ENCODE results near the gene C1orf35. TPM values are rescaled to one million over a fixed set of nuclear protein-coding genes. Genes with fewer than 3 reads are reported as not detected.

The C1orf35 gene
- total and polyA plus RNA-seq, 2 of the 4 experiments (the other 2 are of a cell fraction): 4.3 to 13.0 TPM

DNA sequence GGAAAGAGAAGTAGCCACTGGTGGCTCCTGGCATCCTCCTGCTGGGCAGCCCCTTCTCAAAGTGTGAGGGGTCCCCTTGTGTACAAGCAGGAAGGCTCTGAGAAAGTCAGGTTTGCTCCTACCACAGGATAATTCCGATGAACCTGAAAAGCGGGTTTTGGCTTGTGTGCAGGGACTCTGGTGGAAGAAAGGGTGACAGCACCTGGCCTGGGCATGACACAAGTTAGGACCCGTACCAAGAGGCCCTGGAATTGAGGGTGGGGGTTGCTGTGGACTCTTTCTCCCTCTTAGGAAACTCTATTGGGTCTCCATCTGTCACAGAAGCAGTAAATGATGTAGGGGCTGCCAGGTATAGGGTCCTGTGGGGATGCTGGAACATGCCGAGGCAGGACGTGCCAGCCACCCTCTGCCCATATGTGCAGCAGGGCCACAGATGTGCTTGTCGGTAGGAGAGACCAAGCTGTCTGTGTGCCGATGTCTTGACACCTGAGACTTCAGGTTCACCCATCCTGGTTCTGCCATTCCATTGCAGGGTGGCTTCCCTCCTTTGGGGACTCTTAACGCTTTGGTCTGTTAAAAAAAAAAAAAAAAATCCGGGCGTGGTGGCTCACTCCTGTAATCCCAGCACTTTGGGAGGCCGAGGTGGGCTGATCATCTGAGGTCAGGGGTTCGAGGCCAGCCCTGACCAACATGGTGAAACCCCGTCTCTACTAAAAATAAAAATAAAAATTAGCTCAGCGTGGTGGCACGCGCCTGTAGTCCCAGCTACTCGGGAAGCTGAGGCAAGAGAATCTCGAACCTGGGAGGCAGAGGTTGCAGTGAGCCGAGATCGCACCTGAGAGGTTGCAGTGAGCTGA lies 9.8 kb downstream of the C1orf35 start:
- no peak for ATAC-seq (ENCODE audit: low read depth)
- Histone ChIP-seq H2BK120ac (ENCODE audit: low read depth, low read length) (no peak overlapping the region), H3K27me3 (ENCODE audit: control insufficient read depth, insufficient read depth, low read length) (no peaks in the 10 kb centered on the region), H2BK15ac (ENCODE audit: low read depth, low read length) (no peak overlapping the region), H2AK5ac (ENCODE audit: low read depth, low read length) (no peak overlapping the region), H3K56ac (ENCODE audit: extremely low read depth, insufficient read depth, low read length) (no peak overlapping the region), H4K5ac (ENCODE audit: low read depth, low read length) (no peak overlapping the region), H4K91ac (ENCODE audit: insufficient read depth, low read depth, low read length) (no peak overlapping the region), H4K8ac (ENCODE audit: low read depth in 2 of 2, low read length in 2 of 2) (no peak overlapping the region), H3K9me3 (ENCODE audit: control insufficient read depth, insufficient read depth, low read length) (peaks cover 9% of the 10 kb centered on the region; the same call in 1 of the 2 replicates), H3K9ac (ENCODE audit: low read depth, low read length) (no peak overlapping the region), H4K20me1 (ENCODE audit: insufficient read depth, low read length) (peaks cover 100% of the 10 kb centered on the region), H2AK9ac (replicated peaks; ENCODE audit: low read depth, low read length, poor library complexity) (no peak overlapping the region), H3K27ac (ENCODE audit: insufficient read depth, low read length) (no peak overlapping the region), H2BK20ac (ENCODE audit: low read depth, low read length) (no peak overlapping the region), H3K4me3 (ENCODE audit: insufficient read depth, low read depth, low read length) (no peak overlapping the region), H3K4ac (ENCODE audit: low read depth, low read length) (no peak overlapping the region), H3K14ac (replicated peaks; ENCODE audit: low read depth, low read length) (no peak overlapping the region), H3K4me2 (ENCODE audit: low read depth, low read length) (no peak overlapping the region), H3K9me1 (ENCODE audit: insufficient read depth, low read length) (peaks cover 41% of the 10 kb centered on the region), H2AFZ (replicated peaks; ENCODE audit: low read length, poor library complexity) (no peak overlapping the region), H2BK5ac (ENCODE audit: low read depth, low read length, poor library complexity, severe bottlenecking) (no peak overlapping the region), H3K4me1 (ENCODE audit: control insufficient read depth, insufficient read depth, low read length) (peaks cover 14% of the 10 kb centered on the region), H3K79me1 (ENCODE audit: low read depth in 1 of 2, low read length in 2 of 2) (peaks cover 0 to 48% of the 10 kb centered on the region in 2 experiments; a peak in 2 of 4 replicates), H3K36me3 (ENCODE audit: control insufficient read depth, insufficient read depth, low read length) (peaks cover 44% of the 10 kb centered on the region), H3K23ac (ENCODE audit: low read depth, low read length) (no peak overlapping the region), H3K18ac (ENCODE audit: low read depth, low read length) (no peak overlapping the region)
- CTCF ChIA-PET: interaction anchor here (0.7 kb wide), 1 partner anchor 94 kb away, joined by 3 read pairs; no protein-coding TSS in a partner anchor
- intact Hi-C loops (cut with micrococcal nuclease): no loop called here
- WGBS, 2 experiments (ENCODE audit: extremely low coverage in 2 of 2, insufficient read length in 1 of 2): 100% methylated on average over 5 of the region's 20 CpGs; no CpG with 5 or more reads in 1 of the 2 experiments
- BruUV-seq (replicated peaks): no TSS peak
- TF ChIP-seq CHD1 (IDR thresholded peaks at IDR 0.05; ENCODE audit: low read depth, low read length) (no peak), MAZ (IDR thresholded peaks at IDR 0.05; ENCODE audit: borderline replicate concordance, low read depth, low read length) (no peak), RCOR1 (IDR thresholded peaks at IDR 0.05; ENCODE audit: insufficient replicate concordance, low read length) (no peak), RAD21 (IDR thresholded peaks at IDR 0.05; ENCODE audit: low read length) (no peak), FOS (IDR thresholded peaks at IDR 0.05; ENCODE audit: low read depth, low read length) (no peak), NFE2L2 (IDR thresholded peaks at IDR 0.05; ENCODE audit: low read depth, low read length) (no peak), MAFK (IDR thresholded peaks at IDR 0.05; ENCODE audit: low read depth, low read length) (no peak), SMC3 (IDR thresholded peaks at IDR 0.05; ENCODE audit: low read depth, low read length) (no peak), MXI1 (IDR thresholded peaks at IDR 0.05; ENCODE audit: borderline replicate concordance, low read depth, low read length) (no peak), CEBPB (IDR thresholded peaks at IDR 0.05; ENCODE audit: low read depth, low read length) (no peak)
- TF ChIP-seq, protein P1, sequence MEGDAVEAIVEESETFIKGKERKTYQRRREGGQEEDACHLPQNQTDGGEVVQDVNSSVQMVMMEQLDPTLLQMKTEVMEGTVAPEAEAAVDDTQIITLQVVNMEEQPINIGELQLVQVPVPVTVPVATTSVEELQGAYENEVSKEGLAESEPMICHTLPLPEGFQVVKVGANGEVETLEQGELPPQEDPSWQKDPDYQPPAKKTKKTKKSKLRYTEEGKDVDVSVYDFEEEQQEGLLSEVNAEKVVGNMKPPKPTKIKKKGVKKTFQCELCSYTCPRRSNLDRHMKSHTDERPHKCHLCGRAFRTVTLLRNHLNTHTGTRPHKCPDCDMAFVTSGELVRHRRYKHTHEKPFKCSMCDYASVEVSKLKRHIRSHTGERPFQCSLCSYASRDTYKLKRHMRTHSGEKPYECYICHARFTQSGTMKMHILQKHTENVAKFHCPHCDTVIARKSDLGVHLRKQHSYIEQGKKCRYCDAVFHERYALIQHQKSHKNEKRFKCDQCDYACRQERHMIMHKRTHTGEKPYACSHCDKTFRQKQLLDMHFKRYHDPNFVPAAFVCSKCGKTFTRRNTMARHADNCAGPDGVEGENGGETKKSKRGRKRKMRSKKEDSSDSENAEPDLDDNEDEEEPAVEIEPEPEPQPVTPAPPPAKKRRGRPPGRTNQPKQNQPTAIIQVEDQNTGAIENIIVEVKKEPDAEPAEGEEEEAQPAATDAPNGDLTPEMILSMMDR (conservative IDR thresholded peaks at IDR 0.05; ENCODE audit: low read depth, low read length): no peak
- POLR2A ChIA-PET (ENCODE audit: unreplicated experiment): no interaction called here
- DNase-seq: no peak
- dilution Hi-C loops (cut with HindIII; ENCODE audit: low sequenced_read_pairs, unreplicated experiment): no loop called here
- in situ Hi-C loops (cut with MboI; ENCODE audit: low sequenced_read_pairs): no loop called here

All from IMR-90 (cell line).